IMR-90 (cell line): ENCODE data around the gene PCCA. TPM values are rescaled to one million over a fixed set of nuclear protein-coding genes. Genes with fewer than 3 reads are reported as not detected.

Source experiments
- ATAC-seq: fragments of 200-7000 bp; cut with Tn5 transposase; 2 replicates; pipeline ENCODE4 v1.9.1; 2020; ENCODE audit warnings: low read depth, mild to moderate bottlenecking, moderate library complexity
- BruUV-seq: library from RNA; stranded (reverse); fragments of 400-500 nt; replicated peaks from 2 replicates; lab custom pipeline; 2021; lab: Mats Ljungman, UMichigan
- CTCF ChIA-PET: fragments of 300-600 bp; formaldehyde crosslinking; extraction: SDS; loops from one replicate; lab custom pipeline; 2021; ENCODE audit warnings: antibody characterized with exemption; lab: Yijun Ruan, JAX
- POLR2A ChIA-PET: fragments of 300-600 bp; sonication (Branson Sonifier 250); formaldehyde crosslinking; loops from one replicate; lab custom pipeline; 2022; ENCODE audit warnings: antibody characterized with exemption; ENCODE audit not compliant: unreplicated experiment; lab: Charles Lee
- DNase-seq: peaks from one replicate; pipeline ENCODE4 v3.0.0; 2013
- H2AFZ ChIP-seq: replicated peaks from 2 replicates; pipeline ENCODE3; 2013; ENCODE audit warnings: low read length, mild to moderate bottlenecking; ENCODE audit not compliant: poor library complexity
- H2AK5ac ChIP-seq: 2 replicates; pipeline ENCODE4 v1.6.1; 2013; ENCODE audit warnings: low read depth, low read length, inconsistent platforms
- H2AK9ac ChIP-seq: replicated peaks from 2 replicates; pipeline ENCODE3; 2013; ENCODE audit warnings: mild to moderate bottlenecking, low read depth, low read length, moderate library complexity; ENCODE audit not compliant: poor library complexity
- H2BK120ac ChIP-seq: 2 replicates; pipeline ENCODE4 v1.6.1; 2013; ENCODE audit warnings: low read depth, low read length, inconsistent platforms
- H2BK15ac ChIP-seq: 3 replicates; pipeline ENCODE4 v1.6.1; 2013; ENCODE audit warnings: low read depth, low read length, inconsistent platforms
- H2BK20ac ChIP-seq: 2 replicates; pipeline ENCODE4 v1.6.1; 2013; ENCODE audit warnings: low read depth, mild to moderate bottlenecking, inconsistent platforms, low read length, moderate library complexity
- H2BK5ac ChIP-seq: 2 replicates; pipeline ENCODE4 v1.6.1; 2013; ENCODE audit warnings: mild to moderate bottlenecking, low read depth, low read length, inconsistent platforms; ENCODE audit not compliant: poor library complexity, severe bottlenecking
- H3K14ac ChIP-seq: replicated peaks from 2 replicates; pipeline ENCODE4 v1.6.1; 2013; ENCODE audit warnings: low read depth, low read length, inconsistent platforms
- H3K18ac ChIP-seq: 2 replicates; pipeline ENCODE4 v1.6.1; 2013; ENCODE audit warnings: low read depth, low read length, control low read depth
- H3K23ac ChIP-seq: 2 replicates; pipeline ENCODE4 v1.6.1; 2013; ENCODE audit warnings: low read depth, low read length, inconsistent platforms
- H3K27ac ChIP-seq: 2 replicates; pipeline ENCODE4 v1.5.1; 2013; ENCODE audit warnings: mild to moderate bottlenecking, control low read depth, low read length; ENCODE audit not compliant: insufficient read depth
- H3K27me3 ChIP-seq: 2 replicates; pipeline ENCODE4 v1.6.1; 2013; ENCODE audit warnings: low read length; ENCODE audit not compliant: control insufficient read depth, insufficient read depth
- H3K36me3 ChIP-seq: 2 replicates; pipeline ENCODE4 v1.6.1; 2013; ENCODE audit warnings: low read length, mixed read lengths; ENCODE audit not compliant: control insufficient read depth, insufficient read depth
- H3K4ac ChIP-seq: 2 replicates; pipeline ENCODE4 v1.6.1; 2013; ENCODE audit warnings: low read depth, low read length, inconsistent platforms
- H3K4me1 ChIP-seq: 2 replicates; pipeline ENCODE4 v1.6.1; 2013; ENCODE audit warnings: low read length, mixed read lengths; ENCODE audit not compliant: control insufficient read depth, insufficient read depth
- H3K4me2 ChIP-seq: 2 replicates; pipeline ENCODE4 v1.6.1; 2013; ENCODE audit warnings: low read depth, mild to moderate bottlenecking, control low read depth, low read length, moderate library complexity
- H3K4me3 ChIP-seq: 2 replicates; pipeline ENCODE4 v1.5.1; 2013; ENCODE audit warnings: low read depth, mild to moderate bottlenecking, control low read depth, low read length, moderate library complexity; ENCODE audit not compliant: insufficient read depth
- H3K56ac ChIP-seq: 2 replicates; pipeline ENCODE4 v1.6.1; 2013; ENCODE audit warnings: low read length, inconsistent platforms; ENCODE audit not compliant: insufficient read depth; ENCODE audit errors: extremely low read depth
- H3K79me1 ChIP-seq, 2 experiments: 2 replicates each; pipeline ENCODE4 v1.6.1; 2013; ENCODE audit warnings: low read length in 2 of 2, inconsistent platforms in 1 of 2, low read depth in 1 of 2
- H3K9ac ChIP-seq: 2 replicates; pipeline ENCODE4 v1.6.1; 2013; ENCODE audit warnings: low read depth, low read length, control low read depth
- H3K9me1 ChIP-seq: 2 replicates; pipeline ENCODE4 v1.6.1; 2013; ENCODE audit warnings: low read length, inconsistent platforms; ENCODE audit not compliant: insufficient read depth
- H3K9me3 ChIP-seq: 2 replicates; pipeline ENCODE4 v1.6.1; 2013; ENCODE audit warnings: low read length; ENCODE audit not compliant: control insufficient read depth, insufficient read depth
- H4K20me1 ChIP-seq: 2 replicates; pipeline ENCODE4 v1.6.1; 2013; ENCODE audit warnings: low read length, inconsistent platforms; ENCODE audit not compliant: insufficient read depth
- H4K5ac ChIP-seq: 2 replicates; pipeline ENCODE4 v1.6.1; 2013; ENCODE audit warnings: mild to moderate bottlenecking, low read depth, low read length, control low read depth
- H4K8ac ChIP-seq, 2 experiments: 2 replicates each; pipeline ENCODE4 v1.6.1; 2013; ENCODE audit warnings: low read depth in 2 of 2, low read length in 2 of 2, control low read depth in 1 of 2, inconsistent platforms in 1 of 2
- H4K91ac ChIP-seq: 2 replicates; pipeline ENCODE4 v1.6.1; 2013; ENCODE audit warnings: low read depth, low read length, inconsistent platforms; ENCODE audit not compliant: insufficient read depth
- CEBPB ChIP-seq: IDR thresholded peaks from 2 replicates; pipeline ENCODE4 v1.6.1; 2012; ENCODE audit warnings: low read depth, low read length, improper control_type of control experiment
- CHD1 ChIP-seq: IDR thresholded peaks from 2 replicates; pipeline ENCODE4 v1.6.1; 2012; ENCODE audit warnings: low read depth, low read length, improper control_type of control experiment
- FOS ChIP-seq: fragments of 150-350 bp; IDR thresholded peaks from 2 replicates; pipeline ENCODE4 v1.6.1; 2016; ENCODE audit warnings: low read depth, low read length
- RAD21 ChIP-seq: IDR thresholded peaks from 2 replicates; pipeline ENCODE4 v1.6.1; 2012; ENCODE audit warnings: low read length, improper control_type of control experiment
- WGBS, 2 experiments: methylation state at CpG; one replicate each; pipeline versions ENCODE4 v1.1.5 to v1.1.7; 2013; ENCODE audit warnings: missing lambda C conversion rate in 2 of 2; ENCODE audit not compliant: insufficient read length in 1 of 2; ENCODE audit errors: extremely low coverage in 2 of 2; 5-methylcytosine and 5-hydroxymethylcytosine counted together
- dilution Hi-C: fragments of 300-500 bp; cut with HindIII; formaldehyde crosslinking; loops from one replicate; pipeline ENCODE4 v1.14.3; 2018; ENCODE audit warnings: low sequenced_read_pairs; ENCODE audit not compliant: unreplicated experiment
- in situ Hi-C: fragments of 300-500 bp; cut with MboI; formaldehyde crosslinking; loops from 3 replicates; pipeline ENCODE4 v1.14.3; 2019; ENCODE audit warnings: low sequenced_read_pairs, inconsistent platforms, mixed read lengths
- intact Hi-C: fragments of 100-400 bp; cut with micrococcal nuclease; formaldehyde crosslinking; loops from 2 replicates; pipeline ENCODE4 v1.10.0; 2022
- polyA plus RNA-seq, 3 experiments: library from polyadenylated mRNA; depleted of rRNA; stranded (reverse); fragments of >200 nt; gene quantifications; 2 replicates each; pipeline ENCODE4 v1.2.3, GENCODE V29; 2012; ENCODE audit warnings: low replicate concordance in 1 of 3
- total RNA-seq: library from RNA; depleted of rRNA; stranded (reverse); fragments of >200 nt; gene quantifications from 2 replicates; pipeline ENCODE4 v1.2.3, GENCODE V29; 2012

Gene PCCA
- total and polyA plus RNA-seq, 2 of the 4 experiments (the other 2 are of a cell fraction), result 7.6 to 24.0 TPM

DNA sequence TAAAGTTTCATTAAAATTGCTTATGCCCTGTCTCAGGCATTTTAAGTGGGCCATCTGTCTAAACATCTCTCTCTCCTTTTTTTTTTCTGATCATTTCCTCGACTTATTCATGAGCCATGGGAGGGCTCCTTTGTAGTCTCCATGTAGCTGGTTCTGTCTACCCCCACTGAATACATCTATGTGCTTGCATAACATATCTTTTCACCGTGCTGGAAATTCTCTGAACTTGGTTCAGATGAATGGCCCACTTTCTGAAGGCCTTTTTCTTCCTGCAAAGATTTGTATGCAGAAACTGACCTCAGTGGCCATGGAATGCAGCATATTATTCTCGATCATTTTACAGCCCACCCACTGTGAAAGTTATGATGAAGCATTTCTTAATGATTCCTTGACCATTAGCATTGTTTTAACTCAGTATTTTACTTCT is 274.4 kb downstream of the PCCA start:
- H2AK9ac ChIP-seq, result no peak overlapping the region
- H3K9me1 ChIP-seq, result peaks cover 3% of the 10 kb centered on the region
- H3K4me2 ChIP-seq, result peak overlapping the region; percentile 7; the same call in 1 of the 2 replicates
- H3K36me3 ChIP-seq, result no peaks in the 10 kb centered on the region
- peak; percentile 84 for ATAC-seq
- H3K9me3 ChIP-seq, result no peaks in the 10 kb centered on the region
- TF ChIP-seq RAD21 (no peak), CHD1 (no peak), FOS (no peak), CEBPB (0 out of 2 replicates have a peak, but pooled peaks have one; percentile 5)
- dilution Hi-C loops, result no loop called here
- intact Hi-C loops, result no loop called here
- H4K20me1 ChIP-seq, result no peaks in the 10 kb centered on the region
- H3K23ac ChIP-seq, result no peak overlapping the region
- no peak overlapping the region for H3K4me3 ChIP-seq
- no peak overlapping the region for H2BK15ac ChIP-seq
- peak overlapping the region; percentile 21; the same call in 1 of the 2 replicates for H2BK20ac ChIP-seq
- 0 out of 2 replicates have a peak overlapping the region, but pooled peaks have one; percentile 7 for H3K14ac ChIP-seq
- DNase-seq, result peak; percentile 70
- H4K91ac ChIP-seq, result no peak overlapping the region
- CTCF ChIA-PET, result no interaction called here
- 13% methylated on average over 1 of the region's 3 CpGs; no CpG with 5 or more reads in 1 of the 2 experiments for WGBS, 2 experiments
- peak overlapping the region; percentile 58 for H2BK5ac ChIP-seq
- POLR2A ChIA-PET, result no interaction called here
- no peak overlapping the region; the same call in 1 of the 2 replicates for H4K5ac ChIP-seq
- no peak overlapping the region for H3K27ac ChIP-seq
- no peak overlapping the region for H2BK120ac ChIP-seq
- BruUV-seq, result no TSS peak
- H4K8ac ChIP-seq, result no peak overlapping the region; a peak in 1 of 4 replicates
- no peak overlapping the region for H2AK5ac ChIP-seq
- no peak overlapping the region for H3K9ac ChIP-seq
- peaks cover 6% of the 10 kb centered on the region for H3K4me1 ChIP-seq
- H3K56ac ChIP-seq, result 0 out of 2 replicates have a peak overlapping the region, but pooled peaks have one; percentile 13
- no peak overlapping the region for H3K18ac ChIP-seq
- H3K4ac ChIP-seq, result no peak overlapping the region
- H3K27me3 ChIP-seq, result no peaks in the 10 kb centered on the region
- peaks cover 0 to 6% of the 10 kb centered on the region in 2 experiments; a peak in 1 of 4 replicates for H3K79me1 ChIP-seq
- in situ Hi-C loops, result no loop called here
- no peak overlapping the region for H2AFZ ChIP-seq
